IMR-90 (cell line): ENCODE measurements around the gene EEF1G. TPM values are rescaled to one million over a fixed set of nuclear protein-coding genes. Genes with fewer than 3 reads are reported as not detected.

Experiments used
- ATAC-seq: fragments of 200-7000 bp; cut with Tn5 transposase; 2 replicates; pipeline ENCODE4 v1.9.1; 2020; ENCODE audit warnings: low read depth, mild to moderate bottlenecking, moderate library complexity
- BruUV-seq: library from RNA; stranded (reverse); fragments of 400-500 nt; replicated peaks from 2 replicates; lab custom pipeline; 2021; lab: Mats Ljungman, UMichigan
- CTCF ChIA-PET: fragments of 300-600 bp; formaldehyde crosslinking; extraction: SDS; loops from one replicate; lab custom pipeline; 2021; ENCODE audit warnings: antibody characterized with exemption; lab: Yijun Ruan, JAX
- POLR2A ChIA-PET: fragments of 300-600 bp; sonication (Branson Sonifier 250); formaldehyde crosslinking; loops from one replicate; lab custom pipeline; 2022; ENCODE audit warnings: antibody characterized with exemption; ENCODE audit not compliant: unreplicated experiment; lab: Charles Lee
- DNase-seq: peaks from one replicate; pipeline ENCODE4 v3.0.0; 2013
- H2AFZ ChIP-seq: replicated peaks from 2 replicates; pipeline ENCODE3; 2013; ENCODE audit warnings: low read length, mild to moderate bottlenecking; ENCODE audit not compliant: poor library complexity
- H2AK5ac ChIP-seq: 2 replicates; pipeline ENCODE4 v1.6.1; 2013; ENCODE audit warnings: low read depth, low read length, inconsistent platforms
- H2AK9ac ChIP-seq: replicated peaks from 2 replicates; pipeline ENCODE3; 2013; ENCODE audit warnings: mild to moderate bottlenecking, low read depth, low read length, moderate library complexity; ENCODE audit not compliant: poor library complexity
- H2BK120ac ChIP-seq: 2 replicates; pipeline ENCODE4 v1.6.1; 2013; ENCODE audit warnings: low read depth, low read length, inconsistent platforms
- H2BK15ac ChIP-seq: 3 replicates; pipeline ENCODE4 v1.6.1; 2013; ENCODE audit warnings: low read depth, low read length, inconsistent platforms
- H2BK20ac ChIP-seq: 2 replicates; pipeline ENCODE4 v1.6.1; 2013; ENCODE audit warnings: low read depth, mild to moderate bottlenecking, inconsistent platforms, low read length, moderate library complexity
- H2BK5ac ChIP-seq: 2 replicates; pipeline ENCODE4 v1.6.1; 2013; ENCODE audit warnings: mild to moderate bottlenecking, low read depth, low read length, inconsistent platforms; ENCODE audit not compliant: poor library complexity, severe bottlenecking
- H3K14ac ChIP-seq: replicated peaks from 2 replicates; pipeline ENCODE4 v1.6.1; 2013; ENCODE audit warnings: low read depth, low read length, inconsistent platforms
- H3K18ac ChIP-seq: 2 replicates; pipeline ENCODE4 v1.6.1; 2013; ENCODE audit warnings: low read depth, low read length, control low read depth
- H3K23ac ChIP-seq: 2 replicates; pipeline ENCODE4 v1.6.1; 2013; ENCODE audit warnings: low read depth, low read length, inconsistent platforms
- H3K27ac ChIP-seq: 2 replicates; pipeline ENCODE4 v1.5.1; 2013; ENCODE audit warnings: mild to moderate bottlenecking, control low read depth, low read length; ENCODE audit not compliant: insufficient read depth
- H3K27me3 ChIP-seq: 2 replicates; pipeline ENCODE4 v1.6.1; 2013; ENCODE audit warnings: low read length; ENCODE audit not compliant: control insufficient read depth, insufficient read depth
- H3K36me3 ChIP-seq: 2 replicates; pipeline ENCODE4 v1.6.1; 2013; ENCODE audit warnings: low read length, mixed read lengths; ENCODE audit not compliant: control insufficient read depth, insufficient read depth
- H3K4ac ChIP-seq: 2 replicates; pipeline ENCODE4 v1.6.1; 2013; ENCODE audit warnings: low read depth, low read length, inconsistent platforms
- H3K4me1 ChIP-seq: 2 replicates; pipeline ENCODE4 v1.6.1; 2013; ENCODE audit warnings: low read length, mixed read lengths; ENCODE audit not compliant: control insufficient read depth, insufficient read depth
- H3K4me2 ChIP-seq: 2 replicates; pipeline ENCODE4 v1.6.1; 2013; ENCODE audit warnings: low read depth, mild to moderate bottlenecking, control low read depth, low read length, moderate library complexity
- H3K4me3 ChIP-seq: 2 replicates; pipeline ENCODE4 v1.5.1; 2013; ENCODE audit warnings: low read depth, mild to moderate bottlenecking, control low read depth, low read length, moderate library complexity; ENCODE audit not compliant: insufficient read depth
- H3K56ac ChIP-seq: 2 replicates; pipeline ENCODE4 v1.6.1; 2013; ENCODE audit warnings: low read length, inconsistent platforms; ENCODE audit not compliant: insufficient read depth; ENCODE audit errors: extremely low read depth
- H3K79me1 ChIP-seq, 2 experiments: 2 replicates each; pipeline ENCODE4 v1.6.1; 2013; ENCODE audit warnings: low read length in 2 of 2, inconsistent platforms in 1 of 2, low read depth in 1 of 2
- H3K9ac ChIP-seq: 2 replicates; pipeline ENCODE4 v1.6.1; 2013; ENCODE audit warnings: low read depth, low read length, control low read depth
- H3K9me1 ChIP-seq: 2 replicates; pipeline ENCODE4 v1.6.1; 2013; ENCODE audit warnings: low read length, inconsistent platforms; ENCODE audit not compliant: insufficient read depth
- H3K9me3 ChIP-seq: 2 replicates; pipeline ENCODE4 v1.6.1; 2013; ENCODE audit warnings: low read length; ENCODE audit not compliant: control insufficient read depth, insufficient read depth
- H4K20me1 ChIP-seq: 2 replicates; pipeline ENCODE4 v1.6.1; 2013; ENCODE audit warnings: low read length, inconsistent platforms; ENCODE audit not compliant: insufficient read depth
- H4K5ac ChIP-seq: 2 replicates; pipeline ENCODE4 v1.6.1; 2013; ENCODE audit warnings: mild to moderate bottlenecking, low read depth, low read length, control low read depth
- H4K8ac ChIP-seq, 2 experiments: 2 replicates each; pipeline ENCODE4 v1.6.1; 2013; ENCODE audit warnings: low read depth in 2 of 2, low read length in 2 of 2, control low read depth in 1 of 2, inconsistent platforms in 1 of 2
- H4K91ac ChIP-seq: 2 replicates; pipeline ENCODE4 v1.6.1; 2013; ENCODE audit warnings: low read depth, low read length, inconsistent platforms; ENCODE audit not compliant: insufficient read depth
- BHLHE40 ChIP-seq: fragments of 150-350 bp; IDR thresholded peaks from 2 replicates; pipeline ENCODE4 v1.6.1; 2016; ENCODE audit warnings: mild to moderate bottlenecking, low read depth, low read length
- CEBPB ChIP-seq: IDR thresholded peaks from 2 replicates; pipeline ENCODE4 v1.6.1; 2012; ENCODE audit warnings: low read depth, low read length, improper control_type of control experiment
- CHD1 ChIP-seq: IDR thresholded peaks from 2 replicates; pipeline ENCODE4 v1.6.1; 2012; ENCODE audit warnings: low read depth, low read length, improper control_type of control experiment
- CTCF ChIP-seq: conservative IDR thresholded peaks from 2 replicates; pipeline ENCODE4 v1.5.1; 2012; ENCODE audit warnings: mild to moderate bottlenecking, low read depth, low read length, improper control_type of control experiment
- FOS ChIP-seq: fragments of 150-350 bp; IDR thresholded peaks from 2 replicates; pipeline ENCODE4 v1.6.1; 2016; ENCODE audit warnings: low read depth, low read length
- MAFK ChIP-seq: IDR thresholded peaks from 2 replicates; pipeline ENCODE4 v1.6.1; 2012; ENCODE audit warnings: low read depth, low read length, improper control_type of control experiment
- NFE2L2 ChIP-seq: fragments of 150-350 bp; IDR thresholded peaks from 2 replicates; pipeline ENCODE4 v1.6.1; 2016; ENCODE audit warnings: low read depth, mild to moderate bottlenecking, low read length
- POLR2A ChIP-seq: IDR thresholded peaks from 2 replicates; pipeline ENCODE4 v1.6.1; 2012; ENCODE audit warnings: mild to moderate bottlenecking, low read depth, low read length
- RAD21 ChIP-seq: IDR thresholded peaks from 2 replicates; pipeline ENCODE4 v1.6.1; 2012; ENCODE audit warnings: low read length, improper control_type of control experiment
- RCOR1 ChIP-seq: IDR thresholded peaks from 2 replicates; pipeline ENCODE4 v1.6.1; 2012; ENCODE audit warnings: mild to moderate bottlenecking, low read length, improper control_type of control experiment; ENCODE audit not compliant: insufficient replicate concordance
- SMC3 ChIP-seq: fragments of 150-350 bp; IDR thresholded peaks from 2 replicates; pipeline ENCODE4 v1.6.1; 2016; ENCODE audit warnings: low read depth, mild to moderate bottlenecking, antibody characterized with exemption, low read length, moderate library complexity
- WGBS, 2 experiments: methylation state at CpG; one replicate each; pipeline versions ENCODE4 v1.1.5 to v1.1.7; 2013; ENCODE audit warnings: missing lambda C conversion rate in 2 of 2; ENCODE audit not compliant: insufficient read length in 1 of 2; ENCODE audit errors: extremely low coverage in 2 of 2; 5-methylcytosine and 5-hydroxymethylcytosine counted together
- dilution Hi-C: fragments of 300-500 bp; cut with HindIII; formaldehyde crosslinking; loops from one replicate; pipeline ENCODE4 v1.14.3; 2018; ENCODE audit warnings: low sequenced_read_pairs; ENCODE audit not compliant: unreplicated experiment
- in situ Hi-C: fragments of 300-500 bp; cut with MboI; formaldehyde crosslinking; loops from 3 replicates; pipeline ENCODE4 v1.14.3; 2019; ENCODE audit warnings: low sequenced_read_pairs, inconsistent platforms, mixed read lengths
- intact Hi-C: fragments of 100-400 bp; cut with micrococcal nuclease; formaldehyde crosslinking; loops from 2 replicates; pipeline ENCODE4 v1.10.0; 2022
- polyA plus RNA-seq, 3 experiments: library from polyadenylated mRNA; depleted of rRNA; stranded (reverse); fragments of >200 nt; gene quantifications; 2 replicates each; pipeline ENCODE4 v1.2.3, GENCODE V29; 2012; ENCODE audit warnings: low replicate concordance in 1 of 3
- total RNA-seq: library from RNA; depleted of rRNA; stranded (reverse); fragments of >200 nt; gene quantifications from 2 replicates; pipeline ENCODE4 v1.2.3, GENCODE V29; 2012

Gene EEF1G
- total and polyA plus RNA-seq, 2 of the 4 experiments (the other 2 are of a cell fraction) = 1,684 to 1,857 TPM

DNA sequence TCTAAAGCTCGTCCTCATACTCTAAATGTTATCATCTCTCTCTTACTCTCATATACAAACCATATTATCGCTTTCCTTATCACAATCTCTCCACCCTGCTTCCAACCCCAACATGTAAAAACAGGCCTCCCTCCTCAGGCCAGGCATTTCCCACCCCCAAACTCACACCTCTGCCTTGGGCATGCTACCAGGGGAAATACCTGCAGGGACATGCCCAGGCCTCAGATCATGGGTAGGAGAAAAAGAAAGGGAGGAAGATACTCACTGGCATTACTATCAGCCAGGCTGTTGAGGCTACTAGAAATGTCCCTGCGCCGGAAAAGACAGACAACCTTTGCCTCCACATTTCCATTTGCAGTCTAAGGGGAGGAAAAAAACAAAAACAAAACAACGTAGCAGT lies 26.2 kb upstream of the EEF1G start:
- H3K4ac ChIP-seq = peak overlapping the region; percentile 78
- POLR2A ChIA-PET = no interaction called here
- ATAC-seq = no peak
- BruUV-seq = TSS peak; percentile 19
- 0 to 100% methylated on average over 2 of the region's 5 CpGs for WGBS, 2 experiments
- H2AK5ac ChIP-seq = peak overlapping the region; percentile 67
- H3K27me3 ChIP-seq = no peaks in the 10 kb centered on the region
- peak overlapping the region; percentile 73 for H2AK9ac ChIP-seq
- intact Hi-C loops = loop anchor here (10.0 kb wide), 1 partner anchor 95 kb away; no protein-coding TSS in a partner anchor
- H3K9ac ChIP-seq = peak overlapping the region; percentile 90
- peaks cover 15 to 49% of the 10 kb centered on the region in 2 experiments for H3K79me1 ChIP-seq
- peak overlapping the region; percentile 78 for H2BK5ac ChIP-seq
- H3K9me1 ChIP-seq = peaks cover 5% of the 10 kb centered on the region
- CTCF ChIA-PET = interaction anchor here (0.9 kb wide), 1 partner anchor 12 kb away, joined by 4 read pairs; the partner anchor contains the start of gene EML3
- H3K14ac ChIP-seq = peak overlapping the region; percentile 80
- peak overlapping the region; percentile 76 for H3K27ac ChIP-seq
- peak overlapping the region; percentile 91 for H3K23ac ChIP-seq
- peak overlapping the region; percentile 90; the same call in 1 of the 2 replicates for H3K56ac ChIP-seq
- dilution Hi-C loops = no loop called here
- no peak overlapping the region for H2AFZ ChIP-seq
- H4K8ac ChIP-seq = peak overlapping the region in 1 of 2 experiments; percentile 55; a peak in 2 of 4 replicates
- peaks cover 41% of the 10 kb centered on the region for H3K36me3 ChIP-seq
- peak overlapping the region; percentile 46; the same call in 1 of the 3 replicates for H2BK15ac ChIP-seq
- H3K18ac ChIP-seq = no peak overlapping the region
- H3K9me3 ChIP-seq = no peaks in the 10 kb centered on the region
- TF ChIP-seq RCOR1 (no peak), NFE2L2 (no peak), MAFK (no peak), SMC3 (no peak), BHLHE40 (no peak), FOS (no peak), CHD1 (no peak), CEBPB (no peak), CTCF (no peak), POLR2A (no peak), RAD21 (no peak)
- peak overlapping the region; percentile 87 for H3K4me3 ChIP-seq
- no peak overlapping the region for H2BK20ac ChIP-seq
- peak overlapping the region; percentile 26; the same call in 1 of the 2 replicates for H4K5ac ChIP-seq
- peaks cover 7% of the 10 kb centered on the region for H3K4me1 ChIP-seq
- H4K91ac ChIP-seq = peak overlapping the region; percentile 46
- H3K4me2 ChIP-seq = peak overlapping the region; percentile 91
- H2BK120ac ChIP-seq = peak overlapping the region; percentile 25; the same call in 1 of the 2 replicates
- in situ Hi-C loops = no loop called here
- peaks cover 17% of the 10 kb centered on the region; the same call in 1 of the 2 replicates for H4K20me1 ChIP-seq
- DNase-seq = no peak
